GM23338 (cell line): ENCODE results near the gene PROSER2. TPM values are rescaled to one million over a fixed set of nuclear protein-coding genes. Genes with fewer than 3 reads are reported as not detected.

ENCODE experiments used
- ATAC-seq: fragments of 200-7000 bp; cut with Tn5 transposase; 3 replicates; pipeline ENCODE4 v1.9.1; 2020
- DNase-seq: peaks from one replicate; pipeline ENCODE4 v3.0.0-alpha.2; 2015; ENCODE audit warnings: low spot score
- H2AFZ ChIP-seq: fragments of 200-600 bp; sonication (generic); 2 replicates; pipeline ENCODE4 v1.8.0; 2016; ENCODE audit warnings: antibody characterized with exemption, mild to moderate bottlenecking, moderate library complexity
- H3F3A ChIP-seq: fragments of 200-600 bp; sonication (generic); replicated peaks from 2 replicates; pipeline ENCODE4 v1.8.0; 2017; ENCODE audit warnings: antibody characterized with exemption, mixed run types, low read depth
- H3K27ac ChIP-seq: fragments of 200-600 bp; sonication (generic); 2 replicates; pipeline ENCODE4 v1.6.1; 2016; ENCODE audit warnings: low read depth
- H3K27me3 ChIP-seq: fragments of 200-600 bp; sonication (generic); 2 replicates; pipeline ENCODE4 v1.8.0; 2016; ENCODE audit warnings: mild to moderate bottlenecking, mixed run types, moderate library complexity; ENCODE audit not compliant: insufficient read depth
- H3K36me3 ChIP-seq: fragments of 200-600 bp; sonication (generic); 2 replicates; pipeline ENCODE4 v1.8.0; 2016; ENCODE audit warnings: mild to moderate bottlenecking; ENCODE audit not compliant: insufficient read depth
- H3K4me1 ChIP-seq: fragments of 200-600 bp; sonication (generic); 2 replicates; pipeline ENCODE4 v1.8.0; 2016; ENCODE audit warnings: mild to moderate bottlenecking, moderate library complexity; ENCODE audit not compliant: insufficient read depth
- H3K4me2 ChIP-seq: fragments of 200-600 bp; sonication (generic); 2 replicates; pipeline ENCODE4 v1.7.1; 2017; ENCODE audit warnings: mixed run types
- H3K4me3 ChIP-seq: fragments of 200-600 bp; sonication (generic); 2 replicates; pipeline ENCODE4 v1.6.1; 2016; ENCODE audit warnings: mixed run types
- H3K79me2 ChIP-seq: fragments of 200-600 bp; sonication (generic); replicated peaks from 2 replicates; pipeline ENCODE4 v1.8.0; 2017; ENCODE audit warnings: mild to moderate bottlenecking; ENCODE audit not compliant: insufficient read depth
- H3K9me2 ChIP-seq: fragments of 200-600 bp; sonication (generic); 2 replicates; pipeline ENCODE4 v1.8.0; 2017; ENCODE audit not compliant: insufficient read depth
- H4K20me1 ChIP-seq: fragments of 200-600 bp; sonication (generic); replicated peaks from 2 replicates; pipeline ENCODE4 v1.8.0; 2017; ENCODE audit warnings: mild to moderate bottlenecking; ENCODE audit not compliant: insufficient read depth
- H3K27ac Mint-ChIP-seq: 2 replicates; pipeline ENCODE4 v1.8.0; 2020; ENCODE audit warnings: inconsistent platforms, mild to moderate bottlenecking, moderate library complexity, mixed read lengths
- H3K27me3 Mint-ChIP-seq: 3 replicates; pipeline ENCODE4 v1.8.0; 2022; ENCODE audit warnings: low read depth, mild to moderate bottlenecking, moderate library complexity, mixed read lengths, inconsistent platforms; ENCODE audit not compliant: insufficient read depth, poor library complexity
- H3K36me3 Mint-ChIP-seq: 3 replicates; pipeline ENCODE4 v1.8.0; 2021; ENCODE audit warnings: low read depth, mild to moderate bottlenecking, inconsistent platforms, moderate library complexity, mixed read lengths
- H3K4me1 Mint-ChIP-seq: 3 replicates; pipeline ENCODE4 v1.8.0; 2020; ENCODE audit warnings: mild to moderate bottlenecking, inconsistent platforms, mixed read lengths
- H3K4me3 Mint-ChIP-seq: 3 replicates; pipeline ENCODE4 v1.8.0; 2021; ENCODE audit warnings: moderate library complexity, mild to moderate bottlenecking, inconsistent platforms, mixed read lengths
- H3K9me3 Mint-ChIP-seq: 3 replicates; pipeline ENCODE4 v1.8.0; 2020; ENCODE audit warnings: moderate library complexity, mild to moderate bottlenecking, inconsistent platforms, mixed read lengths
- CREB1 ChIP-seq: fragments of 250-450 bp; sonication (Bioruptor Pico); IDR thresholded peaks from 2 replicates; pipeline ENCODE4 v1.5.0; 2020; ENCODE audit warnings: low read depth, mild to moderate bottlenecking, moderate library complexity
- CTCF ChIP-seq, 2 experiments: fragments of 200-600 bp in 1 of 2; sonication (generic) in 1 of 2; conservative IDR thresholded peaks; 2 replicates each; pipeline versions ENCODE4 v1.5.1 to v1.6.1; 2016 to 2017; ENCODE audit warnings: antibody characterized with exemption in 2 of 2, low read depth in 2 of 2, mild to moderate bottlenecking in 2 of 2, moderate library complexity in 1 of 2
- ETS1 ChIP-seq: IDR thresholded peaks from 2 replicates; pipeline ENCODE4 v1.6.1; 2016; ENCODE audit warnings: antibody characterized with exemption
- EZH2 ChIP-seq: fragments of 200-600 bp; sonication (generic); IDR thresholded peaks from one replicate; pipeline ENCODE4 v1.8.0; 2017; ENCODE audit warnings: antibody characterized with exemption, mild to moderate bottlenecking, low read depth; ENCODE audit not compliant: unreplicated experiment
- EZH2phosphoT487 ChIP-seq: fragments of 200-600 bp; sonication (generic); IDR thresholded peaks from one replicate; pipeline ENCODE4 v1.8.1; 2018; ENCODE audit warnings: antibody characterized with exemption; ENCODE audit not compliant: unreplicated experiment
- JUNB ChIP-seq: IDR thresholded peaks from one replicate; pipeline ENCODE4 v1.6.1; 2016; ENCODE audit warnings: antibody characterized with exemption; ENCODE audit not compliant: unreplicated experiment
- NANOG ChIP-seq: IDR thresholded peaks from 2 replicates; pipeline ENCODE4 v1.6.1; 2016; ENCODE audit warnings: antibody characterized with exemption, borderline replicate concordance
- POLR2AphosphoS5 ChIP-seq: IDR thresholded peaks from 2 replicates; pipeline ENCODE4 v1.6.1; 2016; ENCODE audit warnings: antibody characterized with exemption, low read depth
- REST ChIP-seq: IDR thresholded peaks from one replicate; pipeline ENCODE4 v1.6.1; 2018; ENCODE audit warnings: antibody characterized with exemption; ENCODE audit not compliant: unreplicated experiment
- STAT1 ChIP-seq: IDR thresholded peaks from one replicate; pipeline ENCODE4 v1.6.1; 2016; ENCODE audit warnings: antibody characterized with exemption; ENCODE audit not compliant: unreplicated experiment
- ZNF114 ChIP-seq: fragments of 250-450 bp; sonication (Bioruptor Pico); IDR thresholded peaks from 2 replicates; pipeline ENCODE4 v1.5.0; 2020; ENCODE audit warnings: mild to moderate bottlenecking, moderate library complexity
- ZNF331 ChIP-seq: fragments of 250-450 bp; sonication (Bioruptor Pico); IDR thresholded peaks from 2 replicates; pipeline ENCODE4 v1.5.0; 2020; ENCODE audit warnings: low read depth, mild to moderate bottlenecking, moderate library complexity
- ZNF462 ChIP-seq: fragments of 250-450 bp; sonication (Bioruptor Pico); IDR thresholded peaks from 2 replicates; pipeline ENCODE4 v1.5.0; 2020; ENCODE audit warnings: mild to moderate bottlenecking, moderate library complexity
- polyA plus RNA-seq: library from polyadenylated mRNA; unstranded; fragments of >200 nt; fragmentation: Nextera tagmentation; extraction: Ambion mirVana; gene quantifications from 2 replicates; pipeline ENCODE4 v1.2.1, GENCODE V29; 2016
- total RNA-seq: library from RNA; depleted of rRNA; stranded (reverse); fragments of >200 nt; shearing (Covaris generic); gene quantifications from 2 replicates; pipeline ENCODE4 v1.2.3, GENCODE V29; 2014

Gene PROSER2
- total and polyA plus RNA-seq, 2 experiments from 2014 or later, result 4.2 to 10.8 TPM

- H3K79me2 ChIP-seq, result no peaks in the 10 kb centered on the region
- ATAC-seq, result no peak
- no peaks in the 10 kb centered on the region; the same call in 1 of the 2 replicates for H4K20me1 ChIP-seq
- no peaks in the 10 kb centered on the region for H3F3A ChIP-seq
- H3K27ac Mint-ChIP-seq, result no peak overlapping the region
- peaks cover 2% of the 10 kb centered on the region; the same call in 1 of the 3 replicates for H3K36me3 Mint-ChIP-seq
- no peak for TF ChIP-seq ZNF331 (CRISPR knock-in tag)
- no peak for TF ChIP-seq ZNF114
- TF ChIP-seq EZH2, result no peak
- TF ChIP-seq CREB1 (CRISPR knock-in tag), result no peak
- TF ChIP-seq JUNB, result no peak
- no peak for TF ChIP-seq POLR2AphosphoS5
- no peak for TF ChIP-seq EZH2phosphoT487
- TF ChIP-seq ETS1, result no peak
- no peak for TF ChIP-seq NANOG
- no peak for TF ChIP-seq STAT1
- TF ChIP-seq REST, result no peak
- TF ChIP-seq ZNF462 (CRISPR knock-in tag), result no peak
- no peak for TF ChIP-seq CTCF (conservative IDR thresholded peaks at IDR 0.05; ENCODE audit: low read depth in 2 of 2)
- H3K4me1 Mint-ChIP-seq, result peaks cover 13% of the 10 kb centered on the region; the same call in 2 of the 3 replicates
- no peak overlapping the region for H2AFZ ChIP-seq
- H3K36me3 ChIP-seq, result no peaks in the 10 kb centered on the region
- no peaks in the 10 kb centered on the region for H3K27me3 ChIP-seq
- no peak overlapping the region for H3K4me3 Mint-ChIP-seq
- H3K27me3 Mint-ChIP-seq, result no peaks in the 10 kb centered on the region
- no peak for DNase-seq
- no peaks in the 10 kb centered on the region for H3K9me3 Mint-ChIP-seq
- no peaks in the 10 kb centered on the region for H3K9me2 ChIP-seq
- H3K4me2 ChIP-seq, result no peak overlapping the region
- H3K4me3 ChIP-seq, result no peak overlapping the region
- H3K27ac ChIP-seq, result no peak overlapping the region
- no peaks in the 10 kb centered on the region for H3K4me1 ChIP-seq
Measured at GRCh38 chr10:11861341-11861740, 38.2 kb downstream of the PROSER2 start.
